ENCODE results near the gene RTN1. TPM values are rescaled to one million over a fixed set of nuclear protein-coding genes. Genes with fewer than 3 reads are reported as not detected.

Gene RTN1
- polyA plus RNA-seq, 1 experiment, result 0.36 TPM

GRCh38 chr14:59688224-59689170 is 182.1 kb downstream of the RTN1 start:
- Histone ChIP-seq H3K4me3 (ENCODE audit: low read depth, low read length) (no peak overlapping the region), H3K27me3 (ENCODE audit: control insufficient read depth, insufficient read depth, low read length) (no peaks in the 10 kb centered on the region), H3K36me3 (ENCODE audit: control insufficient read depth, insufficient read depth, low read length) (no peaks in the 10 kb centered on the region)
- ChIA-PET POLR2A (no interaction called here), CTCF (interaction anchor here (0.6 to 3.1 kb wide), 15 partner anchors 8 to 1331 kb away, joined by 3 to 30 read pairs (median 4); partner anchors contain the start of genes JKAMP and L3HYPDH)
- peak; percentile 85 for TF ChIP-seq CTCF (IDR thresholded peaks at IDR 0.05; ENCODE audit: insufficient read depth, low read depth, low read length)
- DNase-seq (ENCODE audit: low read depth), result no peak

DNA sequence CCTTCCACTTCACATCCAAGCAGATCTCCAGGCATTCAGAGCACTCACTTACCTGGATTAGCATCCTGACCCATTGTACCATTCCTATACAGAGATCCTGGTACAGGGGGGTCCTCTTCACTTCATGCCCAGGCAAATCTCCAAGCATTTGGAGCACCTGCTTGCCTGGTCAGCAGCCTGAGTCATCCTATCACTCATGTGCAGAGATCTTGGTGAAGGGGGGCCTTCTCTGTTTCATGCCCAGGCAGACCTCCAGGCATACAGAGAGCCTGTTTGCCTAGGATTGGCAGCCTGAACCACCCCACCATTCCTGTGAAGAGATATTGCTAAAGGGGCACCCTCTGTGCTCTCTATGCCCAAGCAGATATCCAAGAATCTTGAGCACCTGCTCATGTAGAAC is 182.9 kb downstream of the RTN1 start:
- no peak for DNase-seq (ENCODE audit: low read depth)
- no peak overlapping the region for H3K4me3 ChIP-seq (ENCODE audit: low read depth, low read length)
- H3K27me3 ChIP-seq (ENCODE audit: control insufficient read depth, insufficient read depth, low read length), result no peaks in the 10 kb centered on the region
- TF ChIP-seq CTCF (IDR thresholded peaks at IDR 0.05; ENCODE audit: insufficient read depth, low read depth, low read length), result no peak
- H3K36me3 ChIP-seq (ENCODE audit: control insufficient read depth, insufficient read depth, low read length), result no peaks in the 10 kb centered on the region
- CTCF ChIA-PET, result interaction anchor here (0.7 to 3.1 kb wide), 10 partner anchors 8 to 204 kb away, joined by 3 to 30 read pairs (median 5); partner anchors contain the start of genes JKAMP and L3HYPDH
- POLR2A ChIA-PET, result no interaction called here

- TF ChIP-seq CTCF (IDR thresholded peaks at IDR 0.05; ENCODE audit: insufficient read depth, low read depth, low read length), result no peak
- Histone ChIP-seq H3K36me3 (ENCODE audit: control insufficient read depth, insufficient read depth, low read length) (no peaks in the 10 kb centered on the region), H3K27me3 (ENCODE audit: control insufficient read depth, insufficient read depth, low read length) (0 out of 2 replicates have a peak, but pooled peaks cover 1% of the 10 kb centered on the region), H3K4me3 (ENCODE audit: low read depth, low read length) (no peak overlapping the region)
- DNase-seq (ENCODE audit: low read depth), result peak; percentile 16
- ChIA-PET POLR2A (no interaction called here), CTCF (interaction anchor here (1.3 kb wide), 1 partner anchor 8 kb away, joined by 8 read pairs; no protein-coding TSS in a partner anchor)
These were observed 190.7 kb downstream of the RTN1 start for GRCh38 chr14:59679872-59680271.

DNA sequence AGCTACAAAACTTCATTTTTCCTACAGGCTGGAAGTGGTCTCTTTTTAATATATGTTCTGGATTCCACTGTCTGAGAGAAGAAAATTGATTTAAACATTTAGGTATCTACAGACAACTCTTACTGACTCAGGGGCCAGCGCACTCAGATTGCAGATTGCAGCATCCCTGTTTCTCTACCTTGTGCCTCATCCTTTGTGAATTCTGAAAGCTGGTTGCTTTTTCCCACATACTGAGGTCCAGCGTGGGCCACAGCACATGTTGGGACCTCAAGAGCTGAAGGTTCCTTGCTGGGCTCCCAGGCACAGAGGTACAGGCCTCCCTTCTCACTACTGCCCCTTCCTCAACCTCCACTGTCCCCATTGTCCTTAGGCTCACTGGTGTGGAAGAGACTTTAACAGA is 192.2 kb downstream of the RTN1 start:
- ChIA-PET POLR2A (no interaction called here), CTCF (interaction anchor here (3.3 kb wide), 1 partner anchor 9 kb away, joined by 11 read pairs; no protein-coding TSS in a partner anchor)
- H3K36me3 ChIP-seq (ENCODE audit: control insufficient read depth, insufficient read depth, low read length), result no peaks in the 10 kb centered on the region

More for the DNA sequence above, 192.2 kb downstream of the RTN1 start:
- Histone ChIP-seq H3K27me3 (ENCODE audit: control insufficient read depth, insufficient read depth, low read length) (0 out of 2 replicates have a peak, but pooled peaks cover 1% of the 10 kb centered on the region), H3K4me3 (ENCODE audit: low read depth, low read length) (no peak overlapping the region)
- no peak for DNase-seq (ENCODE audit: low read depth)
- no peak for TF ChIP-seq CTCF (IDR thresholded peaks at IDR 0.05; ENCODE audit: insufficient read depth, low read depth, low read length)
